Neural progenitor cell (in vitro differentiated cells): ENCODE data around the gene PELO. TPM values are rescaled to one million over a fixed set of nuclear protein-coding genes. Genes with fewer than 3 reads are reported as not detected.
A peak's percentile ranks its signal among the peaks of the same experiment; 100 is the strongest.

Source experiments
- DNase-seq: peaks from one replicate; pipeline ENCODE4 v3.0.0-alpha.2; 2016; ENCODE audit warnings: low spot score
- H2AFZ ChIP-seq: fragments of 200-600 bp; sonication (generic); replicated peaks from 2 replicates; pipeline ENCODE4 v1.6.1; 2016; ENCODE audit warnings: antibody characterized with exemption
- H3F3A ChIP-seq: fragments of 200-600 bp; sonication (generic); 2 replicates; pipeline ENCODE4 v1.6.1; 2016; ENCODE audit warnings: antibody characterized with exemption, low read depth
- H3K27ac ChIP-seq: fragments of 200-600 bp; sonication (generic); 2 replicates; pipeline ENCODE4 v1.5.1; 2016; ENCODE audit warnings: mild to moderate bottlenecking
- H3K27me3 ChIP-seq: fragments of 200-600 bp; sonication (generic); 2 replicates; pipeline ENCODE4 v1.6.1; 2016; ENCODE audit warnings: mild to moderate bottlenecking, moderate library complexity
- H3K36me3 ChIP-seq: fragments of 200-600 bp; sonication (generic); 2 replicates; pipeline ENCODE4 v1.5.1; 2016
- H3K4me1 ChIP-seq: fragments of 200-600 bp; sonication (generic); 2 replicates; pipeline ENCODE4 v1.6.1; 2016; ENCODE audit warnings: mixed run types
- H3K4me2 ChIP-seq: fragments of 200-600 bp; sonication (generic); 2 replicates; pipeline ENCODE4 v1.6.1; 2016
- H3K4me3 ChIP-seq: fragments of 200-600 bp; sonication (generic); 2 replicates; pipeline ENCODE4 v1.5.1; 2016
- H3K79me2 ChIP-seq: fragments of 200-600 bp; sonication (generic); 2 replicates; pipeline ENCODE4 v1.6.1; 2016; ENCODE audit warnings: low read depth
- H3K9ac ChIP-seq: fragments of 200-600 bp; sonication (generic); 2 replicates; pipeline ENCODE4 v1.6.1; 2016
- H3K9me3 ChIP-seq: fragments of 200-600 bp; sonication (generic); 2 replicates; pipeline ENCODE4 v1.5.1; 2016; ENCODE audit warnings: low read depth
- H4K20me1 ChIP-seq: fragments of 200-600 bp; sonication (generic); 2 replicates; pipeline ENCODE4 v1.6.1; 2016; ENCODE audit warnings: low read depth
- H3K27ac Mint-ChIP-seq: 3 replicates; pipeline ENCODE4 v1.8.0; 2021; ENCODE audit warnings: mixed read lengths
- H3K27me3 Mint-ChIP-seq: 2 replicates; pipeline ENCODE4 v1.8.0; 2022; ENCODE audit warnings: low read depth, mild to moderate bottlenecking, inconsistent platforms, moderate library complexity, mixed read lengths; ENCODE audit not compliant: insufficient read depth
- H3K36me3 Mint-ChIP-seq: 3 replicates; pipeline ENCODE4 v1.8.0; 2021; ENCODE audit warnings: mixed read lengths
- H3K4me1 Mint-ChIP-seq: 3 replicates; pipeline ENCODE4 v1.8.0; 2021; ENCODE audit warnings: mixed read lengths
- H3K4me3 Mint-ChIP-seq: 3 replicates; pipeline ENCODE4 v1.8.0; 2021; ENCODE audit warnings: mild to moderate bottlenecking, moderate library complexity, mixed read lengths
- H3K9me3 Mint-ChIP-seq: 3 replicates; pipeline ENCODE4 v1.8.0; 2020; ENCODE audit warnings: mixed read lengths
- EZH2 ChIP-seq: fragments of 200-600 bp; sonication (generic); IDR thresholded peaks from 2 replicates; pipeline ENCODE4 v1.6.1; 2017; ENCODE audit warnings: antibody characterized with exemption, mild to moderate bottlenecking, moderate library complexity
- EZH2phosphoT487 ChIP-seq: fragments of 200-600 bp; sonication (generic); IDR thresholded peaks from 2 replicates; pipeline ENCODE4 v1.6.1; 2017; ENCODE audit warnings: antibody characterized with exemption
- total RNA-seq: library from RNA; depleted of rRNA; stranded (reverse); fragments of >200 nt; gene quantifications from 2 replicates; pipeline ENCODE4 v1.2.3, GENCODE V29; 2015; ENCODE audit warnings: low replicate concordance
- TF ChIP-seq, protein P1 (sequence below): fragments of 200-600 bp; sonication (generic); IDR thresholded peaks from 2 replicates; pipeline ENCODE4 v1.5.1; 2017; ENCODE audit warnings: antibody characterized with exemption, mild to moderate bottlenecking

The PELO gene
- total RNA-seq, 1 donor from 2014 or later: 8.5 TPM

DNA sequence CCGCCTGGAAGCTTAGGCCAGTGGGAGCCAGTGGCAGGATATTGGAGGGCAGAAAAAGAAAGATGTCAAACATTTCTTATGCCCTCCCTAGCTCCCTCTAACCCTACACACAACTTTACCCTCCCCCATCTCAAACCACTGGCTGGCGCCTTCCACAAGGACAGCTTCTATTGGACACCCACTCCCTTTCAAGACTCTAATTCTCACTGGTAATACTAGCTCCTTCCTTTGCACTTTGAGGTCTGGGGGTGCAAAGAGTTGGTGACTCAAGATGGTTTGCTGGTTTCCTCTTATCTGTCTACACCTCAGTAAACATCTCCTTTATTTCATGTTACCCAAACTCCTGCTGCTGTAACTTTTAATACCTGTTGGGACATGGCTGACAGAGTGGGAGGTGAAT, 11.6 kb upstream of the PELO start:
- Mint-ChIP-seq H3K4me1 (peaks cover 27% of the 10 kb centered on the region), H3K27ac (no peak overlapping the region), H3K4me3 (no peak overlapping the region), H3K27me3 (peaks cover 6% of the 10 kb centered on the region), H3K36me3 (no peaks in the 10 kb centered on the region), H3K9me3 (no peaks in the 10 kb centered on the region)
- H3K9ac ChIP-seq: no peak overlapping the region
- H2AFZ ChIP-seq: peak overlapping the region; percentile 31
- no peak overlapping the region for H3K4me3 ChIP-seq
- peaks cover 13% of the 10 kb centered on the region for H3K4me1 ChIP-seq
- no peaks in the 10 kb centered on the region for H3K36me3 ChIP-seq
- no peak overlapping the region for H3K4me2 ChIP-seq
- H3K79me2 ChIP-seq: no peaks in the 10 kb centered on the region
- H4K20me1 ChIP-seq: no peaks in the 10 kb centered on the region
- DNase-seq: no peak
- H3F3A ChIP-seq: peaks cover 4% of the 10 kb centered on the region
- TF ChIP-seq EZH2 (no peak), EZH2phosphoT487 (no peak)
- TF ChIP-seq, protein P1, sequence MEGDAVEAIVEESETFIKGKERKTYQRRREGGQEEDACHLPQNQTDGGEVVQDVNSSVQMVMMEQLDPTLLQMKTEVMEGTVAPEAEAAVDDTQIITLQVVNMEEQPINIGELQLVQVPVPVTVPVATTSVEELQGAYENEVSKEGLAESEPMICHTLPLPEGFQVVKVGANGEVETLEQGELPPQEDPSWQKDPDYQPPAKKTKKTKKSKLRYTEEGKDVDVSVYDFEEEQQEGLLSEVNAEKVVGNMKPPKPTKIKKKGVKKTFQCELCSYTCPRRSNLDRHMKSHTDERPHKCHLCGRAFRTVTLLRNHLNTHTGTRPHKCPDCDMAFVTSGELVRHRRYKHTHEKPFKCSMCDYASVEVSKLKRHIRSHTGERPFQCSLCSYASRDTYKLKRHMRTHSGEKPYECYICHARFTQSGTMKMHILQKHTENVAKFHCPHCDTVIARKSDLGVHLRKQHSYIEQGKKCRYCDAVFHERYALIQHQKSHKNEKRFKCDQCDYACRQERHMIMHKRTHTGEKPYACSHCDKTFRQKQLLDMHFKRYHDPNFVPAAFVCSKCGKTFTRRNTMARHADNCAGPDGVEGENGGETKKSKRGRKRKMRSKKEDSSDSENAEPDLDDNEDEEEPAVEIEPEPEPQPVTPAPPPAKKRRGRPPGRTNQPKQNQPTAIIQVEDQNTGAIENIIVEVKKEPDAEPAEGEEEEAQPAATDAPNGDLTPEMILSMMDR: no peak
- no peaks in the 10 kb centered on the region for H3K9me3 ChIP-seq
- no peak overlapping the region for H3K27ac ChIP-seq
- no peaks in the 10 kb centered on the region for H3K27me3 ChIP-seq

DNA sequence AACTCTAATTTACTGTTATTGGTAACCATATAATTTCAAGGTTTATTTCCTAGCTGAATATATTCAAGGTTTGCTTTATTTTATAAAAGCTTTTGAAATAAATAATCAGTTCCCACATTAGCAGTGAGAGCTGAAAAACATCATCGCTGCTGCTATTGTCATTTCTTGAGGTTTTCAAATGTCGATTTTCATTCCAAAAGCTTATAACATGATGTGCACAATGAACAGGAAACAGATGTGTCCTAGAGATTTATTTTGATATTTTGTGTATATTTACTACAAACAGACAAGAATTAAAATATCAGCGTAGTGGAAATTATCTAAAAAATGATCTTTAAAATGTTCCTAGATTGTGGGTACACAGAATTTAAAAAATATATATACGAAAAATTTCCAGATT, 10.5 kb upstream of the PELO start:
- H3K4me2 ChIP-seq: no peak overlapping the region
- no peaks in the 10 kb centered on the region for H3K27me3 ChIP-seq
- Mint-ChIP-seq H3K27ac (no peak overlapping the region), H3K9me3 (no peaks in the 10 kb centered on the region), H3K27me3 (peaks cover 6% of the 10 kb centered on the region), H3K4me1 (peaks cover 22% of the 10 kb centered on the region), H3K36me3 (no peaks in the 10 kb centered on the region), H3K4me3 (no peak overlapping the region)
- no peaks in the 10 kb centered on the region for H3K9me3 ChIP-seq
- no peaks in the 10 kb centered on the region for H3K36me3 ChIP-seq
- H3F3A ChIP-seq: peaks cover 4% of the 10 kb centered on the region
- H3K4me1 ChIP-seq: peaks cover 13% of the 10 kb centered on the region
- H2AFZ ChIP-seq: no peak overlapping the region
- TF ChIP-seq, protein P1: no peak
- TF ChIP-seq EZH2phosphoT487 (no peak), EZH2 (no peak)
- no peaks in the 10 kb centered on the region for H3K79me2 ChIP-seq
- H3K27ac ChIP-seq: no peak overlapping the region
- no peaks in the 10 kb centered on the region for H4K20me1 ChIP-seq
- H3K9ac ChIP-seq: no peak overlapping the region
- no peak for DNase-seq
- H3K4me3 ChIP-seq: no peak overlapping the region

DNA sequence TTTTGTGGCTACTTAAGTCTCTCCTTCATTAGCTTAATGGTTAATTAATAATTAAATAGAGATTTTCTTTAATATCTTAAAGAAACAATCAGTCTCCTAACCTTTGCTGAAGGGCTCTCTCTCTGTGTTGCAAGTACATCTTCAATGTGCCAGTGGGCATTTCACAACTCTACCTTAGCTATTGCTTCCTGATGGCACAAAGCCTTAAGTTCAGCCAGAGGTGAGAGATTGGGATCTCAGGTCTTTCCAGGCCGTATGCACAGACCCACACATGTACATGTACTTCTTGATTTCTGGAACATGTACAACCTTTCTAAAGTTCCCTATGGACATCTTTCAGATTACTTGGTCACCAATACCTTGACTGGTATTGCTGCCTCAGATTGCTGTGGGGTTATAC, 8.9 kb upstream of the PELO start:
- H4K20me1 ChIP-seq: no peaks in the 10 kb centered on the region
- H3K27me3 ChIP-seq: no peaks in the 10 kb centered on the region
- peaks cover 6% of the 10 kb centered on the region for H3K4me1 ChIP-seq
- TF ChIP-seq, protein P1: no peak
- Mint-ChIP-seq H3K27me3 (peaks cover 4% of the 10 kb centered on the region), H3K4me1 (peaks cover 8% of the 10 kb centered on the region), H3K9me3 (no peaks in the 10 kb centered on the region), H3K27ac (no peak overlapping the region), H3K4me3 (no peak overlapping the region), H3K36me3 (no peaks in the 10 kb centered on the region)
- no peak overlapping the region for H3K9ac ChIP-seq
- no peak for DNase-seq
- H3K4me2 ChIP-seq: no peak overlapping the region
- H2AFZ ChIP-seq: no peak overlapping the region
- H3K9me3 ChIP-seq: no peaks in the 10 kb centered on the region
- peaks cover 4% of the 10 kb centered on the region for H3F3A ChIP-seq
- no peak overlapping the region for H3K4me3 ChIP-seq
- no peak overlapping the region for H3K27ac ChIP-seq
- no peaks in the 10 kb centered on the region for H3K79me2 ChIP-seq
- no peaks in the 10 kb centered on the region for H3K36me3 ChIP-seq

DNA sequence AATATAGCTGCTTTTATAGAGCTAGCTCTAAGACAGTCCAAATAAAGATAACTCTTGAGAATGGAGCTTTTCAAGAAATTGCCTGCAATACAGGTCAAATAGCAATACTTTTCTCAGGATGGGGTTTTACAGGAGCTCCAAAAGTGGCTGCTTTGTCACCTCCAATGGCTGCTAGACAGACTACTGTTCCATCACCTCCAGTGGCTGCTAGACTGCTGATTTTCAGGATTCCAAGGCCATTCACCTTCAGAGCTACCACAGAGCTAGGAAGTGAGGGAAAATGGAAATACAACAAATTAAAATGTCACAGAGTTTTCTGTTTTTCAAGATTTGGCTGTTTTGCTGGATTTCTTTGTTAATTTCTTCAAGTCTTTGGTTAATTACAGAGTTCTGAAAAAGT, 8.5 kb upstream of the PELO start:
- Histone ChIP-seq H3K4me3 (no peak overlapping the region), H3K27me3 (no peaks in the 10 kb centered on the region), H3K36me3 (no peaks in the 10 kb centered on the region), H3K9ac (no peak overlapping the region), H2AFZ (no peak overlapping the region), H4K20me1 (no peaks in the 10 kb centered on the region), H3K79me2 (no peaks in the 10 kb centered on the region), H3K4me1 (peaks cover 2% of the 10 kb centered on the region), H3K9me3 (no peaks in the 10 kb centered on the region), H3K4me2 (no peak overlapping the region), H3F3A (peaks cover 4% of the 10 kb centered on the region), H3K27ac (no peak overlapping the region)
- TF ChIP-seq EZH2phosphoT487: no peak
- no peak for TF ChIP-seq EZH2
- TF ChIP-seq, protein P1: no peak
- no peak for DNase-seq
- H3K9me3 Mint-ChIP-seq: no peaks in the 10 kb centered on the region
- H3K4me3 Mint-ChIP-seq: no peak overlapping the region
- no peak overlapping the region for H3K27ac Mint-ChIP-seq
- H3K27me3 Mint-ChIP-seq: peaks cover 2% of the 10 kb centered on the region
- H3K36me3 Mint-ChIP-seq: no peaks in the 10 kb centered on the region
- peaks cover 4% of the 10 kb centered on the region for H3K4me1 Mint-ChIP-seq
